Measurements from ENCODE around the gene TOPBP1. TPM values are rescaled to one million over a fixed set of nuclear protein-coding genes. Genes with fewer than 3 reads are reported as not detected.

TOPBP1 gene
- total RNA-seq, 1 donor from 2014 or later: 23.9 TPM

GRCh38 chr3:133662278-133662651, 524 bp upstream of the TOPBP1 start:
- H3K36me3 Mint-ChIP-seq (ENCODE audit: low read depth, unreplicated experiment): no peaks in the 10 kb centered on the region
- no peaks in the 10 kb centered on the region for H3K9me3 Mint-ChIP-seq (ENCODE audit: unreplicated experiment)
- peak overlapping the region; percentile 99 for H3K4me3 Mint-ChIP-seq (ENCODE audit: unreplicated experiment)
- Histone ChIP-seq H3K36me3 (ENCODE audit: insufficient read depth, low read length) (peaks cover 7% of the 10 kb centered on the region), H3K4me1 (ENCODE audit: insufficient read depth, low read length) (peaks cover 12% of the 10 kb centered on the region), H3K9me3 (ENCODE audit: insufficient read depth, low read depth, low read length) (no peaks in the 10 kb centered on the region), H2AFZ (ENCODE audit: low read depth, low read length) (peak overlapping the region; percentile 85), H3K4me3 (ENCODE audit: insufficient read depth, low read depth, low read length) (peak overlapping the region; percentile 86), H4K20me1 (ENCODE audit: insufficient read depth, low read length) (no peaks in the 10 kb centered on the region), H3K4me2 (ENCODE audit: low read length) (peak overlapping the region; percentile 91), H3K27ac (ENCODE audit: low read depth, low read length) (peak overlapping the region; percentile 85), H3K27me3 (ENCODE audit: insufficient read depth, low read length) (no peaks in the 10 kb centered on the region), H3K79me2 (ENCODE audit: insufficient read depth, low read length) (peaks cover 43% of the 10 kb centered on the region), H3K9ac (ENCODE audit: low read length) (peak overlapping the region; percentile 91)
- no peak for FAIRE-seq
- peak; percentile 36 for DNase-seq (ENCODE audit: low read depth)
- H3K27me3 Mint-ChIP-seq (ENCODE audit: low read depth, unreplicated experiment): no peaks in the 10 kb centered on the region
- no peak for TF ChIP-seq EZH2 (IDR thresholded peaks at IDR 0.05; ENCODE audit: insufficient read depth, low read length)
- TF ChIP-seq CTCF (IDR thresholded peaks at IDR 0.05; ENCODE audit: insufficient read depth, low read depth, low read length): no peak
- H3K4me1 Mint-ChIP-seq (ENCODE audit: low read depth, unreplicated experiment): peaks cover 13% of the 10 kb centered on the region
- peak overlapping the region; percentile 97 for H3K27ac Mint-ChIP-seq (ENCODE audit: unreplicated experiment)

- peaks cover 43% of the 10 kb centered on the region for H3K79me2 ChIP-seq (ENCODE audit: insufficient read depth, low read length)
- H2AFZ ChIP-seq (ENCODE audit: low read depth, low read length): no peak overlapping the region
- Mint-ChIP-seq H3K27me3 (ENCODE audit: low read depth, unreplicated experiment) (no peaks in the 10 kb centered on the region), H3K4me3 (ENCODE audit: unreplicated experiment) (peak overlapping the region; percentile 92), H3K27ac (ENCODE audit: unreplicated experiment) (no peak overlapping the region), H3K36me3 (ENCODE audit: low read depth, unreplicated experiment) (peaks cover 3% of the 10 kb centered on the region), H3K4me1 (ENCODE audit: low read depth, unreplicated experiment) (peaks cover 13% of the 10 kb centered on the region), H3K9me3 (ENCODE audit: unreplicated experiment) (no peaks in the 10 kb centered on the region)
- H3K4me2 ChIP-seq (ENCODE audit: low read length): peak overlapping the region; percentile 91
- no peaks in the 10 kb centered on the region for H3K9me3 ChIP-seq (ENCODE audit: insufficient read depth, low read depth, low read length)
- TF ChIP-seq CTCF (IDR thresholded peaks at IDR 0.05; ENCODE audit: insufficient read depth, low read depth, low read length): no peak
- TF ChIP-seq EZH2 (IDR thresholded peaks at IDR 0.05; ENCODE audit: insufficient read depth, low read length): no peak
- FAIRE-seq (no peak), DNase-seq (ENCODE audit: low read depth) (no peak)
- H3K4me1 ChIP-seq (ENCODE audit: insufficient read depth, low read length): peaks cover 12% of the 10 kb centered on the region
- H3K27ac ChIP-seq (ENCODE audit: low read depth, low read length): no peak overlapping the region
- no peaks in the 10 kb centered on the region for H3K27me3 ChIP-seq (ENCODE audit: insufficient read depth, low read length)
- H3K4me3 ChIP-seq (ENCODE audit: insufficient read depth, low read depth, low read length): no peak overlapping the region
- peaks cover 18% of the 10 kb centered on the region for H3K36me3 ChIP-seq (ENCODE audit: insufficient read depth, low read length)
- no peaks in the 10 kb centered on the region for H4K20me1 ChIP-seq (ENCODE audit: insufficient read depth, low read length)
- H3K9ac ChIP-seq (ENCODE audit: low read length): no peak overlapping the region
Measured at GRCh38 chr3:133659806-133660205, 1.9 kb downstream of the TOPBP1 start.

- DNase-seq (ENCODE audit: low read depth): no peak
Measured at GRCh38 chr3:133655731-133656515, 5.8 kb downstream of the TOPBP1 start.

More at GRCh38 chr3:133655731-133656515, 5.8 kb downstream of the TOPBP1 start:
- Histone ChIP-seq H3K4me2 (ENCODE audit: low read length) (no peak overlapping the region), H4K20me1 (ENCODE audit: insufficient read depth, low read length) (no peaks in the 10 kb centered on the region), H2AFZ (ENCODE audit: low read depth, low read length) (no peak overlapping the region), H3K4me1 (ENCODE audit: insufficient read depth, low read length) (peaks cover 9% of the 10 kb centered on the region), H3K27me3 (ENCODE audit: insufficient read depth, low read length) (no peaks in the 10 kb centered on the region), H3K4me3 (ENCODE audit: insufficient read depth, low read depth, low read length) (no peak overlapping the region), H3K9me3 (ENCODE audit: insufficient read depth, low read depth, low read length) (no peaks in the 10 kb centered on the region), H3K27ac (ENCODE audit: low read depth, low read length) (no peak overlapping the region), H3K9ac (ENCODE audit: low read length) (no peak overlapping the region), H3K36me3 (ENCODE audit: insufficient read depth, low read length) (peaks cover 47% of the 10 kb centered on the region), H3K79me2 (ENCODE audit: insufficient read depth, low read length) (peaks cover 22% of the 10 kb centered on the region)
- peaks cover 6% of the 10 kb centered on the region for H3K4me1 Mint-ChIP-seq (ENCODE audit: low read depth, unreplicated experiment)
- no peak overlapping the region for H3K27ac Mint-ChIP-seq (ENCODE audit: unreplicated experiment)
- no peak for TF ChIP-seq CTCF (IDR thresholded peaks at IDR 0.05; ENCODE audit: insufficient read depth, low read depth, low read length)
- TF ChIP-seq EZH2 (IDR thresholded peaks at IDR 0.05; ENCODE audit: insufficient read depth, low read length): no peak
- no peak for FAIRE-seq
- no peaks in the 10 kb centered on the region for H3K27me3 Mint-ChIP-seq (ENCODE audit: low read depth, unreplicated experiment)
- no peaks in the 10 kb centered on the region for H3K9me3 Mint-ChIP-seq (ENCODE audit: unreplicated experiment)
- peaks cover 3% of the 10 kb centered on the region for H3K36me3 Mint-ChIP-seq (ENCODE audit: low read depth, unreplicated experiment)
- no peak overlapping the region for H3K4me3 Mint-ChIP-seq (ENCODE audit: unreplicated experiment)
